ENCODE measurements around the gene AAMP. TPM values are rescaled to one million over a fixed set of nuclear protein-coding genes. Genes with fewer than 3 reads are reported as not detected.
A peak's percentile ranks its signal among the peaks of the same experiment; 100 is the strongest.

AAMP gene
- total RNA-seq, 2 experiments from 2014 or later = 68.7 to 97.0 TPM

DNA sequence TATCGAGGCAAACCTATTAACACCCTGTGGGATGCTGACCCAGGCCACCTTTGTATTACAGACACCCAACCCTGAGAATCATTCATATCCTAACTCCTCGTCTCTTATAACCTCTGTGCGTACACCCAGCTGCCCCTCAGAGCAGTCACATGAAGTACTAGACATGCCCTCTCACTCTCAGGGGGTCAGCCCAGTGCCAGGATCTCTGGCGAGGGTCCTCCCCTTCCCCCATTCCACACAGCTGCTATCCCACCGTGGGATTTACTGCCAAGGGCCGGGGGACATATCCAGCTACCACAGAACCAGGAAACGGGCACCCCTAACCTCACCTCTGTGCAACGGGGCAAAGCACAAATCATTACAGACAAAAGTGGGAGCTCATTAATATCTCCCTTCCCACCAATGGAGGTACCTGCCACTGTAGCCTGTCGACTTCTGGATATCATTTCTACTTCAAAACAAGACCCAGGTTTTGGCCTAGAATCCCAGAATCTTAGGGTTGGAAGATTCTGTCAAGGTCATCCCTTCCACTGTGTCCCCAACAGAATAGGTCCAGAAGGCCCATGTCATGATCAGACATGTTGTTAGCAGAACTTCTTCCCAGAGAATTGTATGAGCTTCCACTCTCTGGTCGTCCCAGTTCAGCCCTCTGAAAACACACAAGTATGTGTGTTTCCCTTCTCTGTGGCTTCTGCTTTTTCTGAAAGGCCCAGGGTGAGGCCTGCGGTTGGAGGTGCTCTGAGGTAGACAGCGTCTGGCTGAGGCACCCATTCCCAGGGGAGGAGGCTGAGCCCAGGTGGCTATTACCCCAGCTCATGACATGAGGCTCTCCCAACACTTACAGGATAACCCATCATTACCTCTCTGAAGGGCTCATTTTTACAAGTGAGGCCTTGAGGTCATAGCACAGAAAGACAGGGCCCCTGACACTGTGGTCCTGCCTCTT lies 20.7 kb upstream of the AAMP start:
- intact Hi-C loops (cut with micrococcal nuclease; ENCODE audit: unreplicated experiment) = loop anchor here (1.0 to 5.0 kb wide), 4 partner anchors 18 to 177 kb away; partner anchors contain the start of gene CTDSP1
- Histone ChIP-seq H3K9me2 (ENCODE audit: insufficient read depth, low read length) (no peaks in the 10 kb centered on the region), H3K4me3 (ENCODE audit: low read depth, low read length, poor library complexity, severe bottlenecking) (peak overlapping the region; percentile 89), H4K20me1 (ENCODE audit: insufficient read depth, low read length) (no peaks in the 10 kb centered on the region), H3K9me3 (ENCODE audit: low read length) (no peaks in the 10 kb centered on the region), H3K4me1 (ENCODE audit: insufficient read depth, low read length, poor library complexity, severe bottlenecking) (peaks cover 76% of the 10 kb centered on the region), H3K36me3 (ENCODE audit: insufficient read depth, low read length) (no peaks in the 10 kb centered on the region), H2AFZ (ENCODE audit: low read length) (peak overlapping the region; percentile 7; the same call in 1 of the 2 replicates), H3K27ac (ENCODE audit: low read depth, low read length, poor library complexity, severe bottlenecking) (peak overlapping the region; percentile 91), H3K79me2 (ENCODE audit: insufficient read depth, low read depth, low read length) (peaks cover 50% of the 10 kb centered on the region), H3K4me2 (ENCODE audit: low read length) (peak overlapping the region; percentile 94)
- TSS peak; percentile 53 for BruUV-seq (replicated peaks)
- TF ChIP-seq CTCF (conservative IDR thresholded peaks at IDR 0.05; ENCODE audit: low read length) (no peak), EZH2phosphoT487 (IDR thresholded peaks at IDR 0.05; ENCODE audit: borderline replicate concordance, low read depth, low read length) (no peak)
- POLR2A ChIA-PET = interaction anchor here (0.5 to 2.7 kb wide), 21 partner anchors 12 to 116 kb away, joined by 3 to 24 read pairs (median 4); partner anchors contain the start of genes AAMP, CATIP and PNKD
- peak; percentile 96 for DNase-seq (ENCODE audit: low spot score)
- CTCF ChIA-PET (ENCODE audit: unreplicated experiment) = interaction anchor here (0.5 to 3.3 kb wide), 7 partner anchors 8 to 368 kb away, joined by 3 to 17 read pairs (median 6); partner anchors contain the start of gene CATIP

- Histone ChIP-seq H3K79me2 (ENCODE audit: insufficient read depth, low read depth, low read length) (peaks cover 58% of the 10 kb centered on the region), H3K4me3 (ENCODE audit: low read depth, low read length, poor library complexity, severe bottlenecking) (peak overlapping the region; percentile 89), H3K9me3 (ENCODE audit: low read length) (no peaks in the 10 kb centered on the region), H4K20me1 (ENCODE audit: insufficient read depth, low read length) (no peaks in the 10 kb centered on the region), H3K4me1 (ENCODE audit: insufficient read depth, low read length, poor library complexity, severe bottlenecking) (peaks cover 81% of the 10 kb centered on the region), H3K27ac (ENCODE audit: low read depth, low read length, poor library complexity, severe bottlenecking) (peak overlapping the region; percentile 91), H3K9me2 (ENCODE audit: insufficient read depth, low read length) (no peaks in the 10 kb centered on the region), H2AFZ (ENCODE audit: low read length) (peak overlapping the region; percentile 7; the same call in 1 of the 2 replicates), H3K4me2 (ENCODE audit: low read length) (peak overlapping the region; percentile 94), H3K36me3 (ENCODE audit: insufficient read depth, low read length) (no peaks in the 10 kb centered on the region)
- ChIA-PET CTCF (ENCODE audit: unreplicated experiment) (interaction anchor here (1.2 to 3.3 kb wide), 3 partner anchors 12 to 17 kb away, joined by 6 to 17 read pairs (median 11); no protein-coding TSS in a partner anchor), POLR2A (interaction anchor here (0.5 to 2.7 kb wide), 14 partner anchors 14 to 116 kb away, joined by 3 to 24 read pairs (median 6); partner anchors contain the start of genes AAMP, CATIP and PNKD)
- no TSS peak for BruUV-seq (replicated peaks)
- intact Hi-C loops (cut with micrococcal nuclease; ENCODE audit: unreplicated experiment) = loop anchor here (2.0 to 5.0 kb wide), 2 partner anchors 71 to 178 kb away; no protein-coding TSS in a partner anchor
- TF ChIP-seq EZH2phosphoT487 (IDR thresholded peaks at IDR 0.05; ENCODE audit: borderline replicate concordance, low read depth, low read length) = no peak
- no peak for TF ChIP-seq CTCF (conservative IDR thresholded peaks at IDR 0.05; ENCODE audit: low read length)
- no peak for DNase-seq (ENCODE audit: low spot score)
Observed at GRCh38 chr2:218289639-218290315, 19.8 kb upstream of the AAMP start.
